Mesenteric fat pad (tissue), 1 donor: ENCODE results near the gene SLF2. TPM values are rescaled to one million over a fixed set of nuclear protein-coding genes. Genes with fewer than 3 reads are reported as not detected.

ENCODE experiments used
- DNase-seq: peaks from one replicate; pipeline ENCODE4 v3.0.0-alpha.2; 2020; ENCODE audit warnings: low spot score
- total RNA-seq: library from RNA; stranded (reverse); fragmentation: NEBNext Ultra II Directional; extraction: Animal tissue kit (Norgen Biotek cat#: 25700); gene quantifications from one replicate; pipeline ENCODE4 v1.2.1, GENCODE V29; 2021
- donor health status: DM: yes; HTN: yes; CAD: no.

The SLF2 gene
- total RNA-seq, 1 donor from 2014 or later, result 18.4 TPM

DNA sequence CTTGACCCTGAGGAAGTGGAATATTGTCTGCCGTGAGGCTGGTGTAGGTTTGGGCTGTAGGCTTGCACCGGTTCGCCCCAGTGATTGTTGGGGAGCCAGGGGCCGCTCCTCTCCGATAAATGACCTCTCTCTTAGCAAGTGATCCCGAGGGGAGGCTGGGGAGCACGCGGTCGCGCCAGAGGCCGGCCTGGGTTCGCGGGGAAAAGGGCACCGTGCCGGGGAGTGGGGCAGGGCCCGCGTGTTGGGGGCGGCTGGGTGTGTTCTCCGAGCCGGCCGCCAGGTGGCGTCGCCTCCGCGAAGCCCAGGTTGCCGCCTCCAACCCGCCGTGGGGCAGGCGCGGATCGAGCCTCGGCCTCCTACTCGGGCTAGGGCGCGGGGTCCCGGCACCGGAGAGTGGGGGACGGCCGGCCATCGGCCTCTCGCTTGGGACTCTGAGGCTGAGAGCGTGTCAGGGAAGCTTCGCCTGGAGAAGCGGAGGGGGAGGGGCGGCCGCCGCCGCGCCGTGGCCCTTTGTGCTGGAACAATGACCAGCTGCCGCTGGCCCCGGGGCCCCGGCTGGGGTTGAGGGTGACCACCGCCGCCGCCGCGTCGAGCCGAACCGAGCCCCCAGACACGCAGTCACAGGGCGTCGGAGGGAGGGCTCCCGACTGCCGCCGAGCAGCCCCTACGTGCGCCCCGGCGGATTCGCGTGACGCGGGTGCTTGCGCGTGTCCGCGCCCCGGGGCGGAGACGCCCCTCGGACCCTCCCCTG is 86.4 kb downstream of the SLF2 start:
- DNase-seq, result peak; percentile 98

DNA sequence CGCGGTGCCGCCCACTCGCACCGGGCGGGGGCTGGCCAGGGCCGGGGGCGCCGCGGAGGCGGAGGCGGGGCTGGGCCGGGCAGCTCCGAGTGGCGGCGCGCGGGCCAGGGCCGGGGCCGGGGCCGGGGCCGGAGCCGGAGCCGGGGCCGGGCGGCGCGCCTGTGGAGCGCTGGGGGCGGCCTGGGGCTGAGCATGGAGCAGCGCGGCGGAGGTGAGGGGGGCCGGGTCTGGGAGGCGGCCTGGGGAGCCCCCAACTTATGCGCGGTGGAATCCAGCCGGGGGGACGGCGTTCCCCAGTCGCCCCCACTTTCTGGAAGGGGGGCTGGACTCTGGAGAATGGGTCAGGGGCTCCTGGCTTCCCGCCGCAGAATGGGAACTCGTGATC is 87.0 kb downstream of the SLF2 start, which contains the start of gene LZTS2:
TSS of gene LZTS2 (plus strand) at position 67 of the 385 bp plus-strand sequence. CDS start 2,731 bp downstream, outside the sequence.
- DNase-seq, result no peak

GRCh38 chr10:101000127-101000914 is 87.6 kb downstream of the SLF2 start:
- DNase-seq, result no peak

GRCh38 chr10:101000915-101001658 is 88.3 kb downstream of the SLF2 start:
- DNase-seq, result peak; percentile 95

- no peak for DNase-seq
These were observed 88.9 kb downstream of the SLF2 start for GRCh38 chr10:101001659-101002035.

- no peak for DNase-seq
These were observed 89.7 kb downstream of the SLF2 start for GRCh38 chr10:101002456-101002855.

DNA sequence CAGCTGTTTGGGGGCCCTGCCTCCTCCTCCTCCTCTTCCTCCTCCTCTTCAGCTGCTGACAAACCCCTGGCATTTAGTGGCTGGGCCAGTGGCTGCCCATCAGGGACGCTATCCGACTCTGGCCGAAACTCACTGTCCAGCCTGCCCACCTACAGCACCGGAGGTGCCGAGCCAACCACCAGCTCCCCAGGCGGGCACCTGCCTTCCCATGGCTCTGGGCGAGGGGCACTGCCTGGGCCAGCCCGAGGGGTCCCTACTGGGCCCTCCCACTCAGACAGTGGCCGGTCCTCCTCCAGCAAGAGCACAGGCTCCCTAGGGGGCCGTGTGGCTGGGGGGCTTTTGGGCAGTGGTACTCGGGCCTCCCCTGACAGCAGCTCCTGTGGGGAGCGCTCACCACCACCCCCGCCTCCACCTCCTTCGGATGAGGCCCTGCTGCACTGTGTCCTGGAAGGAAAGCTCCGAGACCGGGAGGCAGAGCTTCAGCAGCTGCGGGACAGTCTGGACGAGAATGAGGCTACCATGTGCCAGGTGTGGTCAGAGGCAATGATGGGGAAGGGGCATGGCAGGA is 91.0 kb downstream of the SLF2 start:
- no peak for DNase-seq

DNA sequence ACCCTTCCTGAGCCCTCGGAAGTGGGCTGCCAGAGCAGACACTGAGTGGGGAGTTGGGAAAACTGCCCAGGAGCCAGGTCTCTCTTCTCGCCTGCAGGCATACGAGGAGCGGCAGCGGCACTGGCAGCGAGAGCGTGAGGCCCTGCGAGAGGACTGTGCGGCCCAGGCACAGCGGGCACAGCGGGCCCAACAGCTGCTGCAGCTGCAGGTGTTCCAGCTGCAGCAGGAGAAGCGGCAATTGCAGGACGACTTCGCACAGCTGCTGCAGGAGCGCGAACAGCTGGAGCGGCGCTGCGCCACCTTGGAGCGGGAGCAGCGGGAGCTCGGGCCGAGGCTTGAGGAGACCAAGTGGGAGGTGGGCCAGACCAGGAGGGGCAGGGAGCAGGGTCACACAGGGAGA is 92.6 kb downstream of the SLF2 start:
- DNase-seq, result no peak

DNA sequence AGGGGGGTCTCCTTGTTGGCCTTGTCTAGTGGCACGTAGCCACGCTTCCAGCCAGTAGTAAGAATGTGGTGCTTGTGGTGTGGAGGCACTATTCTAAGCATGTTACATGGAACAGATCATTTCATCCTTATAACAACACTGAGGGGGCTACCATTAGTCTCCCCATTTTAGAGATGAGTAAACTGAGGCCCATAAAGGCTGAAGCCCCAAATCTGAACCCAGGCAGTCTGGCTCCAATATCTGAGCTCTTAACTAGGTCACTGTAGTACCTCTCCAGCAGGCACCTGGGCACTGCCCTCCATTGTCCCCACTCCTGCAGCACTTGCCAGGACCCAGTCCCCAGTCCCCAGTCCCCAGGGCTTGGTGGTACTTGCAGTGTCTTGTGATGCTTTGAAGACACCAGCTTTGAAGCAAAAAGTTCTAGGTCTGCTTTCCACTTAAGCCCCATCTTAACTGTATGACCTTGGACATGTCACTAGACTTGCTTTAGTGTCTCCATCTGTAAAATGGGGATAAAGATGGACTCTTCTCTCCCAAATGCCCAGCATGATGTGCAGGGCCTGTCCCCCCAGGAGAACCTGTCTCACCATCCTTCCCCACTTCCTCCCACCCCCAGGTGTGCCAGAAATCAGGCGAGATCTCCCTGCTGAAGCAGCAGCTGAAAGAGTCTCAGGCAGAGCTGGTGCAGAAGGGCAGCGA is 93.3 kb downstream of the SLF2 start:
- DNase-seq, result no peak

GRCh38 chr10:101006593-101007098 is 93.9 kb downstream of the SLF2 start:
- DNase-seq, result no peak

DNA sequence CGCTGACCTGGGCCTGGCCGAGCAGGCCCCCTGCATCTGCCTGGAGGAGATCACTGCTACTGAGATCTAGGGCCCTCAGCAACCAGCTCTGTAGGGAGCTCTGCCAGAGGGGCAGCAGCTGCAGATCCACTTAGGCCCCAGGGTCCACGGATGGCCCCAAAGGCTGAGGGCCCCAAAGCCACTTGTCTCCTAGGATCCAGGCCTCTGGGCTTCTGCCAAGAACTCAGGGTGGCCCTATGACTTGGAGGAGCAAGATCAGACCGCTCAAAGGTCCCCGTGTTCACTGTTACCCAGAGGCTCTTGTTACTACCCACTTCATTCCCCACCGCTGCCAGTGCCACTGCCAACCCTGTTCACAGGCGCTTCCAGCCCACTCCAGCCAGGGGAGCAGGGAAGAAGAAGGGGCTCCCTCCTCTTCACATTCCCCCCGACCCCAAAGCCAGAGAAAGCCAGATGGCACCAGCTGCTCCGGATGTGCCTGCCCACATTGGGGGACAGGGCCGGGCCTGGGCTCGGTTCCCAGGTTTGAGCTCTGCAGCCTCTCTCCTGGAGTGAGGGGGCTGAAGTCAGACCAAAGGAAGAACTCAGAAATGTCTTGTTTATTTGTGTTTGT is 94.4 kb downstream of the SLF2 start:
- DNase-seq, result no peak

DNA sequence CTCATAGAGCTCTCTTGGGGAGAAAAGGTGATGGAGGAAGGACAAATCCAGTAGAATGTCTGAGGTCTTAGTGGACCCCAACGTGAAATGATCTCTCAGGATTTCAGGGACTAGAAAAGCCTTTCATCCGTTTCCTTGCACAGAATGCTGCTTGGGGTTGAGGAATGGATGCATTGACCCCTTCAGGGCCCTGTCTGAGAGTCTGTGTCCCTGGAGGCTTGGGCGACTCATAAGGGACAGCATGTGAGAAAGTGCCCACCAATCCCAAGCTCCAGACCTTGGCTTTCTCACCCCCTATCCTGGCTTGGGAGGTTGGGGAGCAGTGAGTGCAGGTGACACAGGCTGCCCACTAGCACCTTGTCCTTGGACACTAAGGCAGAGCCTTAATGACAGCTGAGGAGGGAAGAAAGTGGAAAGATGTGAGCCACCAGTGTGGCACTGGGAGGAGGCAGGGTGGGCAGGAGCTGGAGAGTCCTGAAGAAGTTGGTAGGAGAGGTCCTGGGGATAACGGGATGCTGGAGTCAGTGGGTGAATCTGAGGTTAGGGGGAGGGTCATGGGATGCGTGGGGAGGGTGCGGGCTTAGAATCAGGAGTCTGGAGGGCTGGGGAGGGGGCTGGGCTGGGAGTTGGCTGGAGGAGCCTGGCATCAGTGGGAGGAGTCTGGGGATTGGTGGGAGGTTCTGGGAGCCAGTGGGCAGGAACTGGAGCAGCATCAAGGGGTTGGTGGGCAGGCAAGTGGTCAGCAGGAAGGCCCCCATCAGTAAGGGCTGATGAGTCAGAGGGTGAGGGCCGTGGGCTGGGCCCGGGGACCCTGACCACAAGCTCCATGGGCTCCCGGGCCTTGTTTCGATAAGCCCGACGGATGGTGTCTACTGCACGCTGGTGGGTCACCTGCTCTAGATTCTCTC is 95.4 kb downstream of the SLF2 start:
- DNase-seq, result no peak

DNA sequence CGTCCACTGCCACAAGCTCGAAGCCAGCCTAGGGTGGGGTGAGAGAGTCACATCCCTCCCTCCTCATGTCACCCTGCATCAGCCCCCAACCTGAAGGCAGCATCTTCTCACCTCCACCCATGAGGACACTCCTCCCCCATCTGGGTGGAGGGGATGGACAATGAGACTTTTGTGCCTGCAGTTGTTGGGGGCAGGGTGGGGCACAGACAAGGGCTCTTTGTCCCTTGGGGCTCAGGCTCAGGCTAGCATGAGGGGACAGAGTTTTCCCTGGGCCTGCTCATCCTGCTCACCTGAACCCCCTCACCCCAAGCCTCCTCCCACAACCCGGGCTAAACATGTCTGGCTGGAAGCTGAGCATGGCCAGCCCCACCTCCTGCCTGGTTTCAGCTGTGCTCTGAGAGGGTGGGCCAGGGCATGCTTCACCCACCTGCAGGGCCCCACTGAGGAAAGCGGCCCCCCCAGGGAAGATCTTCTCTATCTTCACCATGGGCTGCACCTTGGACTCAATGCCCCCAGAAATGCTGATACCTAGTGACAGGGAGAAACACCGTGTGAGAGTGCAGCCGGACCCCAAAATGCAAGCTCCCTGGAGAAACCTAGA is 96.2 kb downstream of the SLF2 start:
- DNase-seq, result no peak

GRCh38 chr10:101010329-101010728 is 97.6 kb downstream of the SLF2 start:
- DNase-seq, result no peak

DNA sequence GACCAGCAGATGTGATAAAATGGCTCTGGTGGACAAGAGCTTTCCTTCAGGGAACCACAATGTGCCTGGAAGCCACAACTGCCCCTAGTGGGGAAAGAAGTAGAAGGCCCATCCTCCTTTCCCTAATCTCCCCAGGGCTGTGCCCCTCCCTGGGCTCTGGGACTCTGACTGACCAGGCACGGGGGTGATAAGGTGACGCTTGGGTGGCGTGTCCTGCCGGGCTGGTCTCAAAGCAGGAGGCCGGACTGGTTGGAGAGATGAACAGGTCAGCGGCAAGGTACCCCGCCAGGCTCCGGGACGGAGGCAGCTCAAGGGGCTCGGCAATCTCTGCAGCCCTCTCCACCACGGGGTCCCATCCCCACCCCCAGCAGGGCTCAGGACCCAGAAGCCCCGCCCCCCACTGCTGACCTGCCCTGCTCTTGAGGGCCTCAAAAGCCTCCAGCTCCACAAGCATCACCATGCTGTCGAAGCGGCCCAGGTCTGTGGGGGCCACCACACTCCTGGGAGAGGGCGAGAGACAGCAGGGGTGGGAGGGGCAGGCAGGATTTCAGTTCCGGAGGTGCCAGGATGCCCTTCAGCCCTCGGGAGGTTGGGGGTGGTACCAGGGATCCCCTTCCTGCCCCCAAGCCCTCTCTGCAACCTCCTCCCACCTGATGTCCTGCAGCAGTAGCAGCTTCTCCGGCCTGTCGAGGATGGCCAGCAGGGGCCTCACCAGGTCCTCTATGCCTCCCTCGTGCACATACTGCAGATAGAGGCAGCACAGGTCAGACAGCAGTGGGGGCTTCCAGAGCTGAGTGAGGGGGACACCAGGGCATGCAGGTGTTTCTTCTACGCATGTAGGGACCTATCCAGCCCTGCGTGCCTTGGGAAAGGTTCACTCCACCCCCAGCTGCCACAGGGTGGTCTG is 99.0 kb downstream of the SLF2 start:
- no peak for DNase-seq

DNA sequence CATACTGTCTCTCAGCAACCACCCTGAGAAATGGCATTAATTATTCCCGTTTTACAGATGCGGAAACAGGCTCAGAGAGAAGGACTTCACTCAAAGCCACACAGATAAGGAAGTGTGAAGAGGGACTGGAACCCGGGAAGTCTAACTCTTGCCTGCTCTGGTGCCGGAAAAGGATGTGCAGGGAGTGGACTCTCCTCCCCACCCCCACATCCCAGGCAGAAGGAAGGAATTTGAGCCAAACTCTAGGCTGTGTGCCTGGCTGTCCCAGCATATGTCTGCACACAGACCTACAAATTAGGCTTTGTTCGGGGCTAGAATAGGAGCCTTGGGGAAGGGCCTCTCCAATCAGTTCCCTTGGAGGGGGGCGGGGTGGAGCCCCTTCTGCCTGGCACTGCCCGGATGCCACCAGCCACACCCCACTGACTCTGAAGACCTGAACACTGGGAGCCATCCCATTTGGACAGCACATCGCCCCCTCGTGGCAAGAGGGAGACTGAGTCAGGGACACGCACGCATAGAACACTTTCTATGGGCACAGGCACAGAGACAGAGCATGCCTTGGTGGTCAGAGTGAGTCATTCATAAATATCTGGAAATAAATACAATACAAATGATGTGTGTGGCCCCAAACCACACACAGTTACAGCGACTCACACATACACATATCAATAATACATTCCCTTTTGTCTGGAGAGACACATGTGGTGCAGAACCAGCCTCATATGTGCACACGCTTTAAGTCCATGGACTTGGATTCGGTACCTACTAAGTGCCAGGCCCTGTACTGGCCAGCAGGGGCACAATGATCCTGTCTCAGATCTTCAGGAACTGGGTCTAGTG is 100.0 kb downstream of the SLF2 start:
- peak; percentile 94 for DNase-seq

DNA sequence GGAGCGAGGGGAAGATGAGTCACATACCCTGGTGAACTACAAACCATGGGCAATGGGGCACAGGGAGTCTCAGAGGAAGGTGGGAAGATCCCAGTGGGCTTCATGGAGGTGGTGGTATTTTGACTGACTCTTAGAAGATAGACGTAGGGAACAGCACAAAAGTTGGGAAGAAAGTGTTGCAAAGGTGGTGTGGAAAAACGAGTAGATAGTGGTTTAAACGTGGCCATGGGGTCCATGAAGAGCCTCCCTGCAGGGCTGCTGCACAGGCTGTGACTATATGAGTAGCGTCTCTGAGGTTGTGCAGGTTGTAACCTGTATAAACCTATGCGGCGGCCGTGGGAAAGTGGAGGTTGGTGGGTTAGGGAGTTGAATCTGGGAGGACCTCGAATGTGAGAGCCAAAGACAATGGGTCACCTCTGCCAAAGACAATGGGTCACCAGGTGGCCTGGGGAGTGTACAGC is 100.6 kb downstream of the SLF2 start:
- no peak for DNase-seq
